Measurements from ENCODE around the gene PDZD2. TPM values are rescaled to one million over a fixed set of nuclear protein-coding genes. Genes with fewer than 3 reads are reported as not detected.

PDZD2 gene
- total RNA-seq, 1 donor from 2014 or later = 23.3 TPM

DNA sequence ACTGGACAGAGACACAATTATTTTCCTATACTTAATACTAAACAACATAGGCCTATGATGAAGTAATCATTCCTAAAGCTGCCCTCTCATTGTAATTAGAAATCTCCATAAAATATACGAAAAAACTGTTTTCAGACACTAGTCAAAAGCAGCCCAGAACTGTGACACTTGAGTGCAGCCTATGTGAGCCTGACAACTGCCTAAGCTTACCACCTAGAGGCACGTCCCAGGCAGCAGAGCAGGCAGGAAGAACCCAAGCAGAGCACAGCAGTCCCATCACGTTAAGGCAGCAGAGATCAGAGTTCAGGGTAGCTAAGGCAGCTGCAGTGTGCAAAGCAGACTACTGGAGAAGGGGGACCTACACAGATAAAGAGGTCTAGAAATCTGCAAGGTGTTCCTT lies 488.8 kb downstream of the PDZD2 start:
- no peak for DNase-seq
- H3K4me1 Mint-ChIP-seq (ENCODE audit: low read depth, unreplicated experiment) = peaks cover 1% of the 10 kb centered on the region
- no peak overlapping the region for H3K4me3 Mint-ChIP-seq (ENCODE audit: unreplicated experiment)
- peak overlapping the region; percentile 7 for H3K27ac Mint-ChIP-seq (ENCODE audit: unreplicated experiment)
- H3K9me3 Mint-ChIP-seq (ENCODE audit: unreplicated experiment) = peaks cover 2% of the 10 kb centered on the region
- TF ChIP-seq, protein P1, sequence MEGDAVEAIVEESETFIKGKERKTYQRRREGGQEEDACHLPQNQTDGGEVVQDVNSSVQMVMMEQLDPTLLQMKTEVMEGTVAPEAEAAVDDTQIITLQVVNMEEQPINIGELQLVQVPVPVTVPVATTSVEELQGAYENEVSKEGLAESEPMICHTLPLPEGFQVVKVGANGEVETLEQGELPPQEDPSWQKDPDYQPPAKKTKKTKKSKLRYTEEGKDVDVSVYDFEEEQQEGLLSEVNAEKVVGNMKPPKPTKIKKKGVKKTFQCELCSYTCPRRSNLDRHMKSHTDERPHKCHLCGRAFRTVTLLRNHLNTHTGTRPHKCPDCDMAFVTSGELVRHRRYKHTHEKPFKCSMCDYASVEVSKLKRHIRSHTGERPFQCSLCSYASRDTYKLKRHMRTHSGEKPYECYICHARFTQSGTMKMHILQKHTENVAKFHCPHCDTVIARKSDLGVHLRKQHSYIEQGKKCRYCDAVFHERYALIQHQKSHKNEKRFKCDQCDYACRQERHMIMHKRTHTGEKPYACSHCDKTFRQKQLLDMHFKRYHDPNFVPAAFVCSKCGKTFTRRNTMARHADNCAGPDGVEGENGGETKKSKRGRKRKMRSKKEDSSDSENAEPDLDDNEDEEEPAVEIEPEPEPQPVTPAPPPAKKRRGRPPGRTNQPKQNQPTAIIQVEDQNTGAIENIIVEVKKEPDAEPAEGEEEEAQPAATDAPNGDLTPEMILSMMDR (IDR thresholded peaks at IDR 0.05; ENCODE audit: partially characterized antibody, unreplicated experiment) = no peak
- H3K36me3 Mint-ChIP-seq (ENCODE audit: unreplicated experiment) = no peaks in the 10 kb centered on the region
- peaks cover 2% of the 10 kb centered on the region for H3K27me3 Mint-ChIP-seq (ENCODE audit: unreplicated experiment)

GRCh38 chr5:32129074-32129598 lies 490.2 kb downstream of the PDZD2 start:
- TF ChIP-seq, protein P1 (IDR thresholded peaks at IDR 0.05; ENCODE audit: partially characterized antibody, unreplicated experiment) = no peak
- peaks cover 2% of the 10 kb centered on the region for H3K9me3 Mint-ChIP-seq (ENCODE audit: unreplicated experiment)
- no peak for DNase-seq
- H3K27ac Mint-ChIP-seq (ENCODE audit: unreplicated experiment) = no peak overlapping the region
- no peaks in the 10 kb centered on the region for H3K36me3 Mint-ChIP-seq (ENCODE audit: unreplicated experiment)
- peaks cover 1% of the 10 kb centered on the region for H3K4me1 Mint-ChIP-seq (ENCODE audit: low read depth, unreplicated experiment)
- peaks cover 2% of the 10 kb centered on the region for H3K27me3 Mint-ChIP-seq (ENCODE audit: unreplicated experiment)
- no peak overlapping the region for H3K4me3 Mint-ChIP-seq (ENCODE audit: unreplicated experiment)

GRCh38 chr5:32130865-32131264 lies 491.9 kb downstream of the PDZD2 start:
- no peak overlapping the region for H3K27ac Mint-ChIP-seq (ENCODE audit: unreplicated experiment)
- no peak for DNase-seq
- no peaks in the 10 kb centered on the region for H3K9me3 Mint-ChIP-seq (ENCODE audit: unreplicated experiment)

GRCh38 chr5:32131604-32132003 lies 492.7 kb downstream of the PDZD2 start:
- no peaks in the 10 kb centered on the region for H3K36me3 Mint-ChIP-seq (ENCODE audit: unreplicated experiment)
- TF ChIP-seq, protein P1 (IDR thresholded peaks at IDR 0.05; ENCODE audit: partially characterized antibody, unreplicated experiment) = no peak
- no peak for DNase-seq
- no peaks in the 10 kb centered on the region for H3K9me3 Mint-ChIP-seq (ENCODE audit: unreplicated experiment)
- H3K4me3 Mint-ChIP-seq (ENCODE audit: unreplicated experiment) = no peak overlapping the region
- H3K27me3 Mint-ChIP-seq (ENCODE audit: unreplicated experiment) = peaks cover 2% of the 10 kb centered on the region
- peaks cover 2% of the 10 kb centered on the region for H3K4me1 Mint-ChIP-seq (ENCODE audit: low read depth, unreplicated experiment)
- H3K27ac Mint-ChIP-seq (ENCODE audit: unreplicated experiment) = no peak overlapping the region

More at GRCh38 chr5:32130865-32131264, 491.9 kb downstream of the PDZD2 start:
- no peak overlapping the region for H3K4me3 Mint-ChIP-seq (ENCODE audit: unreplicated experiment)
- H3K36me3 Mint-ChIP-seq (ENCODE audit: unreplicated experiment) = no peaks in the 10 kb centered on the region
- H3K4me1 Mint-ChIP-seq (ENCODE audit: low read depth, unreplicated experiment) = peaks cover 1% of the 10 kb centered on the region
- peaks cover 2% of the 10 kb centered on the region for H3K27me3 Mint-ChIP-seq (ENCODE audit: unreplicated experiment)
- TF ChIP-seq, protein P1 (IDR thresholded peaks at IDR 0.05; ENCODE audit: partially characterized antibody, unreplicated experiment) = no peak

- Mint-ChIP-seq H3K27me3 (ENCODE audit: unreplicated experiment) (peaks cover 2% of the 10 kb centered on the region), H3K27ac (ENCODE audit: unreplicated experiment) (no peak overlapping the region), H3K36me3 (ENCODE audit: unreplicated experiment) (no peaks in the 10 kb centered on the region), H3K9me3 (ENCODE audit: unreplicated experiment) (no peaks in the 10 kb centered on the region), H3K4me1 (ENCODE audit: low read depth, unreplicated experiment) (peaks cover 2% of the 10 kb centered on the region), H3K4me3 (ENCODE audit: unreplicated experiment) (no peak overlapping the region)
- TF ChIP-seq, protein P1 (IDR thresholded peaks at IDR 0.05; ENCODE audit: partially characterized antibody, unreplicated experiment) = no peak
- no peak for DNase-seq
These were observed 493.8 kb downstream of the PDZD2 start for GRCh38 chr5:32132757-32133156.

Measured in glutamatergic neuron (in vitro differentiated cells).